CD14-positive monocyte (primary cell): Measurements from ENCODE around the gene MMP7. TPM values are rescaled to one million over a fixed set of nuclear protein-coding genes. Genes with fewer than 3 reads are reported as not detected.

Source experiments
- DNase-seq, 3 donors: peaks; one replicate each; pipeline ENCODE4 v3.0.0-alpha.2; 2011 to 2022
- H2AFZ ChIP-seq: 2 replicates; pipeline ENCODE4 v1.6.0; 2012; ENCODE audit warnings: mild to moderate bottlenecking, low read depth, low read length, inconsistent platforms; ENCODE audit not compliant: insufficient read depth, poor library complexity, severe bottlenecking
- H3K27ac ChIP-seq, 2 donors: 1 replicate in 1 of 2; 2 replicates in 1 of 2; pipeline ENCODE4 v1.5.1; 2012 to 2013; ENCODE audit warnings: low read length in 2 of 2, control low read depth in 1 of 2, inconsistent platforms in 1 of 2, low read depth in 1 of 2, mild to moderate bottlenecking in 1 of 2
- H3K27me3 ChIP-seq, 2 donors: one replicate each; pipeline versions ENCODE4 v1.6.0 to v1.6.1; 2011 to 2013; ENCODE audit warnings: low read length in 2 of 2; ENCODE audit not compliant: control insufficient read depth in 2 of 2, insufficient read depth in 2 of 2
- H3K36me3 ChIP-seq, 2 donors: replicated peaks in 1 of 2; 1 replicate in 1 of 2; 2 replicates in 1 of 2; pipeline versions ENCODE4 v1.5.1 to v1.6.1; 2012 to 2013; ENCODE audit warnings: low read length in 2 of 2, control low read depth in 1 of 2, inconsistent platforms in 1 of 2, mild to moderate bottlenecking in 1 of 2; ENCODE audit not compliant: insufficient read depth in 2 of 2, control insufficient read depth in 1 of 2
- H3K4me1 ChIP-seq, 2 donors: 1 replicate in 1 of 2; 2 replicates in 1 of 2; pipeline versions ENCODE4 v1.5.1 to v1.6.1; 2012 to 2013; ENCODE audit warnings: low read length in 2 of 2, control low read depth in 1 of 2, inconsistent platforms in 1 of 2, mild to moderate bottlenecking in 1 of 2, moderate library complexity in 1 of 2; ENCODE audit not compliant: insufficient read depth in 2 of 2, control insufficient read depth in 1 of 2
- H3K4me2 ChIP-seq: replicated peaks from 2 replicates; pipeline ENCODE3; 2012; ENCODE audit warnings: low read length, moderate library complexity, mild to moderate bottlenecking; ENCODE audit not compliant: poor library complexity, severe bottlenecking; ENCODE audit errors: extremely low read depth
- H3K4me3 ChIP-seq, 3 experiments: fragments of 200-600 bp in 1 of 3; sonication (generic) in 1 of 3; replicated peaks in 1 of 3; 1 replicate in 2 of 3; 2 replicates in 1 of 3; pipeline ENCODE4 v1.5.1; 2011 to 2013; ENCODE audit warnings: low read length in 3 of 3, mild to moderate bottlenecking in 3 of 3, control low read depth in 2 of 3, low read depth in 2 of 3, inconsistent platforms in 1 of 3, moderate library complexity in 1 of 3
- H3K79me2 ChIP-seq: 2 replicates; pipeline ENCODE4 v1.6.0; 2012; ENCODE audit warnings: mild to moderate bottlenecking, control low read depth, inconsistent platforms, low read length, moderate library complexity; ENCODE audit not compliant: insufficient read depth
- H3K9ac ChIP-seq: 2 replicates; pipeline ENCODE4 v1.6.0; 2017; ENCODE audit warnings: low read length, mild to moderate bottlenecking; ENCODE audit not compliant: insufficient read depth, poor library complexity, severe bottlenecking
- H3K9me3 ChIP-seq, 2 donors: replicated peaks in 1 of 2; 1 replicate in 1 of 2; 2 replicates in 1 of 2; pipeline versions ENCODE4 v1.5.1 to v1.6.1; 2012 to 2013; ENCODE audit warnings: low read length in 2 of 2, control low read depth in 1 of 2; ENCODE audit not compliant: control insufficient read depth in 1 of 2, insufficient read depth in 1 of 2
- H4K20me1 ChIP-seq: 2 replicates; pipeline ENCODE4 v1.6.0; 2012; ENCODE audit warnings: mild to moderate bottlenecking, low read length, control low read depth, moderate library complexity; ENCODE audit not compliant: insufficient read depth
- H3K27ac Mint-ChIP-seq, 7 donors: one replicate each; pipeline ENCODE4 v1.8.0; 2020; ENCODE audit warnings: mild to moderate bottlenecking in 7 of 7, mixed read lengths in 7 of 7, moderate library complexity in 6 of 7, inconsistent platforms in 2 of 7
- H3K27me3 Mint-ChIP-seq, 3 donors: one replicate each; pipeline ENCODE4 v1.8.0; 2021 to 2022; ENCODE audit warnings: low read depth in 3 of 3, mild to moderate bottlenecking in 3 of 3, mixed read lengths in 3 of 3, moderate library complexity in 3 of 3, inconsistent platforms in 1 of 3
- H3K36me3 Mint-ChIP-seq, 2 donors: one replicate each; pipeline ENCODE4 v1.8.0; 2020; ENCODE audit warnings: mixed read lengths in 2 of 2, inconsistent platforms in 1 of 2, mild to moderate bottlenecking in 1 of 2
- H3K4me1 Mint-ChIP-seq: one replicate; pipeline ENCODE4 v1.8.0; 2020; ENCODE audit warnings: mild to moderate bottlenecking, mixed read lengths
- H3K4me3 Mint-ChIP-seq, 2 donors: one replicate each; pipeline ENCODE4 v1.8.0; 2020; ENCODE audit warnings: mild to moderate bottlenecking in 2 of 2, mixed read lengths in 2 of 2, moderate library complexity in 1 of 2
- H3K9me3 Mint-ChIP-seq, 7 donors: one replicate each; pipeline ENCODE4 v1.8.0; 2020 to 2022; ENCODE audit warnings: mixed read lengths in 7 of 7, mild to moderate bottlenecking in 6 of 7, moderate library complexity in 6 of 7, inconsistent platforms in 2 of 7
- WGBS: methylation state at CpG from one replicate; pipeline ENCODE4 v1.1.5; 2013; ENCODE audit warnings: missing lambda C conversion rate; ENCODE audit not compliant: insufficient coverage; 5-methylcytosine and 5-hydroxymethylcytosine counted together
- intact Hi-C, 2 donors: fragments of 100-400 bp; cut with micrococcal nuclease; formaldehyde crosslinking; loops; one replicate each; pipeline versions ENCODE4 v1.15.0 to v1.15.1; 2023
- polyA plus RNA-seq, 3 donors: library from polyadenylated mRNA; depleted of rRNA in 1 of 3; unstranded in 2 of 3; stranded (reverse) in 1 of 3; fragments of 300-500 nt in 2 of 3; fragments of >200 nt in 1 of 3; fragmentation: Illumina TruSeq in 2 of 3; gene quantifications; 1 replicate in 2 of 3; 2 replicates in 1 of 3; pipeline ENCODE4 v1.2.3, GENCODE V29; 2012 to 2021
- TF ChIP-seq, protein P1 (sequence below): fragments of 200-600 bp; IDR thresholded peaks from one replicate; pipeline ENCODE4 v1.8.0; 2022; ENCODE audit warnings: antibody characterized with exemption, mild to moderate bottlenecking

Gene MMP7
- polyA plus RNA-seq, 3 donors: not detected

DNA sequence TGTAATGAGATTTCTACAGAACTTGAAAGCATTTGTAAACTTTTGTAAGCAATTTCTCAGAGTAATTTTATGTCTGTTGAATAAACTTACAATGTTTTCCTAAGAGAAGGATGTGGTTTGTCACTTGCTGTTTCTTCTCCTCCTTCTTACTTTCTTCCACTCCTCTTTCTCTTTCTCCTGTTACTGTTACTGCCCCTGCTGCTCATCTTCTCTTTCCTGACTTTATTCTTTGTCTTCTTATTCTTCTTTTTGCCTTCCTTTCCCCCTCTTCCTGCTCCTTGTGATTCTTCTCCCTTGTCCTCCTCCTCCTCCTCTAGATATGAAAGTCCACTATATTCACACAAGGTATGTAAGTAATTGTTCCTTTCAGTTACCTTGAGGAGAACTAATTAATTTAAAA lies 31.1 kb upstream of the MMP7 start:
- peak overlapping the region in 1 of 7 donors; percentile 26 for H3K27ac Mint-ChIP-seq
- Histone ChIP-seq H3K4me1 (peaks cover 7 to 20% of the 10 kb centered on the region in 2 donors), H2AFZ (no peak overlapping the region), H3K4me2 (no peak overlapping the region), H4K20me1 (no peaks in the 10 kb centered on the region), H3K4me3 (no peak overlapping the region), H3K9ac (no peak overlapping the region), H3K79me2 (no peaks in the 10 kb centered on the region), H3K36me3 (no peaks in the 10 kb centered on the region), H3K9me3 (peaks cover 0 to 13% of the 10 kb centered on the region in 2 donors), H3K27ac (no peak overlapping the region), H3K27me3 (no peaks in the 10 kb centered on the region)
- peaks cover 0 to 2% of the 10 kb centered on the region in 2 donors for H3K36me3 Mint-ChIP-seq
- H3K27me3 Mint-ChIP-seq: peaks cover 0 to 2% (median 0%) of the 10 kb centered on the region in 3 donors
- H3K9me3 Mint-ChIP-seq: peaks cover 5 to 15% (median 12%) of the 10 kb centered on the region in 7 donors
- intact Hi-C loops: no loop called here
- no peak for DNase-seq
- TF ChIP-seq, protein P1, sequence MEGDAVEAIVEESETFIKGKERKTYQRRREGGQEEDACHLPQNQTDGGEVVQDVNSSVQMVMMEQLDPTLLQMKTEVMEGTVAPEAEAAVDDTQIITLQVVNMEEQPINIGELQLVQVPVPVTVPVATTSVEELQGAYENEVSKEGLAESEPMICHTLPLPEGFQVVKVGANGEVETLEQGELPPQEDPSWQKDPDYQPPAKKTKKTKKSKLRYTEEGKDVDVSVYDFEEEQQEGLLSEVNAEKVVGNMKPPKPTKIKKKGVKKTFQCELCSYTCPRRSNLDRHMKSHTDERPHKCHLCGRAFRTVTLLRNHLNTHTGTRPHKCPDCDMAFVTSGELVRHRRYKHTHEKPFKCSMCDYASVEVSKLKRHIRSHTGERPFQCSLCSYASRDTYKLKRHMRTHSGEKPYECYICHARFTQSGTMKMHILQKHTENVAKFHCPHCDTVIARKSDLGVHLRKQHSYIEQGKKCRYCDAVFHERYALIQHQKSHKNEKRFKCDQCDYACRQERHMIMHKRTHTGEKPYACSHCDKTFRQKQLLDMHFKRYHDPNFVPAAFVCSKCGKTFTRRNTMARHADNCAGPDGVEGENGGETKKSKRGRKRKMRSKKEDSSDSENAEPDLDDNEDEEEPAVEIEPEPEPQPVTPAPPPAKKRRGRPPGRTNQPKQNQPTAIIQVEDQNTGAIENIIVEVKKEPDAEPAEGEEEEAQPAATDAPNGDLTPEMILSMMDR: no peak
- H3K4me1 Mint-ChIP-seq: peaks cover 40% of the 10 kb centered on the region
- no peak overlapping the region for H3K4me3 Mint-ChIP-seq

DNA sequence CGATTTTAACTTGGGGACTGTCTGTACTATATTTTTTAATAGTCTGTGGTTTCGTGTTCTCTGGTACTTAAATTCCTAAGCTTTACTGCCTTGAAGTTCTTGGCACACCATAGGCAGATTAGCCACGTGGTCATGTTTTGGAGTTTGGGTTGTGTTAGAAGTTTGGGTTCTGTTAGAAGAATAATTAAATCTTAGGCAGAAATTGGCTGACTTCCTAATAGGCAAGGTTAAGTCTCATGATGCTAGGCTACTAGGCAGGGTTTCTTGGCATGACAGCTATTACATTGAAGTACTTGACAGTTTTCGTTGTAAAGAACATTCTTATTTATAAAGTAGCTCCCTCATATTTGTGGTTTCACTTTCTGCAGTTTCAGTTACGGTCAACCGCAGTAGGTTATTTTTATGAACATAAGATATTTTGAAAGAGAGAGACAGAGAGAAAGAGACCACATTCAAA lies 30.0 kb upstream of the MMP7 start:
- peaks cover 0 to 9% (median 6%) of the 10 kb centered on the region in 7 donors for H3K9me3 Mint-ChIP-seq
- peak in 1 of 3 donors; percentile 4 for DNase-seq
- H4K20me1 ChIP-seq: no peaks in the 10 kb centered on the region
- WGBS: 0% methylated on average over 1 of the region's 6 CpGs
- H3K79me2 ChIP-seq: no peaks in the 10 kb centered on the region
- H3K4me1 Mint-ChIP-seq: peaks cover 40% of the 10 kb centered on the region
- H3K27ac ChIP-seq: peak overlapping the region in 1 of 2 donors; percentile 63
- H3K36me3 ChIP-seq: no peaks in the 10 kb centered on the region
- TF ChIP-seq, protein P1: no peak
- H3K9me3 ChIP-seq: peaks cover 0 to 8% of the 10 kb centered on the region in 2 donors
- intact Hi-C loops: no loop called here
- peak overlapping the region; percentile 42 for H3K9ac ChIP-seq
- no peaks in the 10 kb centered on the region for H3K36me3 Mint-ChIP-seq
- peak overlapping the region; percentile 66 for H2AFZ ChIP-seq
- H3K4me1 ChIP-seq: peaks cover 7 to 20% of the 10 kb centered on the region in 2 donors
- no peaks in the 10 kb centered on the region for H3K27me3 ChIP-seq
- peak overlapping the region in 6 of 7 donors; percentile 10 to 85 (median 67) for H3K27ac Mint-ChIP-seq
- H3K4me3 Mint-ChIP-seq: peak overlapping the region; percentile 68 to 90
- peak overlapping the region; percentile 0 to 74 (median 65) for H3K4me3 ChIP-seq
- H3K27me3 Mint-ChIP-seq: peaks cover 0 to 2% (median 0%) of the 10 kb centered on the region in 3 donors
- peak overlapping the region; percentile 75 for H3K4me2 ChIP-seq
